HG02943 (cell line): Measurements from ENCODE around the gene SLC44A1.
A peak's percentile ranks its signal among the peaks of the same experiment; 100 is the strongest.

Experiments used
- ATAC-seq: cut with Tn5 transposase; IDR thresholded peaks from one replicate; pipeline ENCODE4 v1.9.1; 2021; ENCODE audit warnings: mild to moderate bottlenecking, low read depth, moderate library complexity; ENCODE audit not compliant: unreplicated experiment

Gene SLC44A1

GRCh38 chr9:105330201-105330600, 85.8 kb downstream of the SLC44A1 start:
- ATAC-seq, result no peak

- no peak for ATAC-seq
Measured at GRCh38 chr9:105330755-105331154, 86.3 kb downstream of the SLC44A1 start.

- no peak for ATAC-seq
Measured at GRCh38 chr9:105331160-105331559, 86.7 kb downstream of the SLC44A1 start.

- ATAC-seq, result no peak
Measured at GRCh38 chr9:105331755-105332154, 87.3 kb downstream of the SLC44A1 start.

- ATAC-seq, result no peak
Measured at GRCh38 chr9:105332471-105332870, 88.0 kb downstream of the SLC44A1 start.

- no peak for ATAC-seq
Measured at GRCh38 chr9:105333076-105333475, 88.6 kb downstream of the SLC44A1 start.

GRCh38 chr9:105333811-105334210, 89.4 kb downstream of the SLC44A1 start:
- no peak for ATAC-seq

- no peak for ATAC-seq
Measured at GRCh38 chr9:105338308-105338707, 93.9 kb downstream of the SLC44A1 start.

- ATAC-seq, result no peak
Measured at GRCh38 chr9:105339849-105340248, 95.4 kb downstream of the SLC44A1 start.

- ATAC-seq, result no peak
Measured at GRCh38 chr9:105341434-105342146, 97.1 kb downstream of the SLC44A1 start.

- ATAC-seq, result no peak
Measured at GRCh38 chr9:105342147-105342505, 97.7 kb downstream of the SLC44A1 start.

- ATAC-seq, result no peak
Measured at GRCh38 chr9:105344283-105344682, 99.8 kb downstream of the SLC44A1 start.

GRCh38 chr9:105345626-105346025, 101.2 kb downstream of the SLC44A1 start:
- no peak for ATAC-seq

- no peak for ATAC-seq
Measured at GRCh38 chr9:105346273-105346672, 101.8 kb downstream of the SLC44A1 start.

GRCh38 chr9:105354448-105354847, 110.0 kb downstream of the SLC44A1 start:
- ATAC-seq, result no peak

- ATAC-seq, result peak; percentile 53
Measured at GRCh38 chr9:105355781-105356180, 111.3 kb downstream of the SLC44A1 start.

- peak; percentile 81 for ATAC-seq
Measured at GRCh38 chr9:105357937-105358336, 113.5 kb downstream of the SLC44A1 start.

GRCh38 chr9:105359892-105360291, 115.4 kb downstream of the SLC44A1 start:
- ATAC-seq, result no peak

GRCh38 chr9:105360344-105360743, 115.9 kb downstream of the SLC44A1 start:
- ATAC-seq, result no peak

- ATAC-seq, result no peak
Measured at GRCh38 chr9:105361873-105362272, 117.4 kb downstream of the SLC44A1 start.

GRCh38 chr9:105362470-105362869, 118.0 kb downstream of the SLC44A1 start:
- no peak for ATAC-seq

GRCh38 chr9:105363837-105364236, 119.4 kb downstream of the SLC44A1 start:
- no peak for ATAC-seq

GRCh38 chr9:105369911-105370310, 125.5 kb downstream of the SLC44A1 start:
- ATAC-seq, result no peak
